Choroid plexus epithelial cell (primary cell): ENCODE data around the gene DYSF.

ENCODE experiments used
- DNase-seq: peaks from one replicate; pipeline ENCODE4 v3.0.0-alpha.2; 2010; ENCODE audit warnings: low read depth
- H3K4me3 ChIP-seq: 2 replicates; pipeline ENCODE4 v1.5.1; 2011; ENCODE audit warnings: low read depth, mild to moderate bottlenecking, control low read depth, low read length, moderate library complexity
- TF ChIP-seq, protein P1 (sequence below): conservative IDR thresholded peaks from 2 replicates; pipeline ENCODE4 v1.5.1; 2011; ENCODE audit warnings: low read depth, mild to moderate bottlenecking, control low read depth, inconsistent platforms, low read length, moderate library complexity

Gene DYSF

DNA sequence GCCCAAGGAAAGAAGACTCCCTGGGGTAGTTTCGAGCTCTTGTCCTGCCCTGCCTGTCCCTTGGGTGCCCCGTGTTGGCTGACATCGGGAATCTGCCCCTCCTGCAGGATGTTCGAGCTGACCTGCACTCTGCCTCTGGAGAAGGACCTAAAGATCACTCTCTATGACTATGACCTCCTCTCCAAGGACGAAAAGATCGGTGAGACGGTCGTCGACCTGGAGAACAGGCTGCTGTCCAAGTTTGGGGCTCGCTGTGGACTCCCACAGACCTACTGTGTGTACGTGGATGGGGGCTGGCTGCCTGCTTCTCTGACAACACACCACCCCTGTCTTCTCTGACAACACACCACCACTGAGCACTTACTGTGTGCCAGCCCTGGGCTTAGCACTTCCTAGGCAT is 210.8 kb downstream of the DYSF start:
- no peak overlapping the region for H3K4me3 ChIP-seq
- no peak for DNase-seq
- TF ChIP-seq, protein P1, sequence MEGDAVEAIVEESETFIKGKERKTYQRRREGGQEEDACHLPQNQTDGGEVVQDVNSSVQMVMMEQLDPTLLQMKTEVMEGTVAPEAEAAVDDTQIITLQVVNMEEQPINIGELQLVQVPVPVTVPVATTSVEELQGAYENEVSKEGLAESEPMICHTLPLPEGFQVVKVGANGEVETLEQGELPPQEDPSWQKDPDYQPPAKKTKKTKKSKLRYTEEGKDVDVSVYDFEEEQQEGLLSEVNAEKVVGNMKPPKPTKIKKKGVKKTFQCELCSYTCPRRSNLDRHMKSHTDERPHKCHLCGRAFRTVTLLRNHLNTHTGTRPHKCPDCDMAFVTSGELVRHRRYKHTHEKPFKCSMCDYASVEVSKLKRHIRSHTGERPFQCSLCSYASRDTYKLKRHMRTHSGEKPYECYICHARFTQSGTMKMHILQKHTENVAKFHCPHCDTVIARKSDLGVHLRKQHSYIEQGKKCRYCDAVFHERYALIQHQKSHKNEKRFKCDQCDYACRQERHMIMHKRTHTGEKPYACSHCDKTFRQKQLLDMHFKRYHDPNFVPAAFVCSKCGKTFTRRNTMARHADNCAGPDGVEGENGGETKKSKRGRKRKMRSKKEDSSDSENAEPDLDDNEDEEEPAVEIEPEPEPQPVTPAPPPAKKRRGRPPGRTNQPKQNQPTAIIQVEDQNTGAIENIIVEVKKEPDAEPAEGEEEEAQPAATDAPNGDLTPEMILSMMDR, result no peak

DNA sequence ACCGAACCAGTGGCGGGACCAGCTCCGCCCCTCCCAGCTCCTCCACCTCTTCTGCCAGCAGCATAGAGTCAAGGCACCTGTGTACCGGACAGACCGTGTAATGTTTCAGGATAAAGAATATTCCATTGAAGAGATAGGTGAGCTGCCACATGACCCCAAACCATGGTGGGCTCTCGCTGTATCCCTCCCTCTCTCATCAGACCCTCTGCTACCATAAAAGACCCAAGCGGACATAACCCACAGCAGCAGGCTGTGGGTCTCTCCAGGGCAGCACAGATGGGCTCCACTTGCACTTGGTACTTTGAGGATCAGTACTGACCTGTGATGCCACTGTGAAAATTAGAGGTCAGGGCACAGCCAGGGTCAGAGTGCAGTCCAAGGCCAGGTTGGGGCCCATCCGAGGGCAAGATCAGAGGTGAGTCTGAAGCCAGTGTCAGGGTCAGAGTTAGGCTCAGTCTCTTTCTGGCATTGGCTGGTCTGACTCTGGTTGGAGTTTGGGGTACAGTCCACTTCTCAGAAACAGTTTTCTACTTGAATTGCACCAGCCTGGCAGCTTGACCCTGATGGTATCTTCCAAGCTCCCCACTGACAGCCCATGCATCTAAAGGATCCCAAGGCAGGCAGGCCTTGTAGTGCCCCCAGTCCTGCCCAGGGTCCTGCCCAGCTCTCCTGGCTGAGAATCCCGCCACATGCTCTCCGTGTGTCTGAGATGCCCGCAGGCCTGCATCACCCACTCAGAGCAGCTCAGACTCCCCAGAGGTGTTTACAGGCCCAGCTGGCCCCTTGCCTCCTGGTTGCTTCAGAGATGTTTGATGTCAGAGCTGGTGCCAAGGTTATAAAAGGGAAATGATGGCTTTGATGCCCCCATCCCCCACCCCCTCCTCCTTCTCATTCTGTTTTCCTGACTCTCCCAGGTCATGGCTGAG is 212.1 kb downstream of the DYSF start:
- no peak overlapping the region for H3K4me3 ChIP-seq
- TF ChIP-seq, protein P1, result no peak
- no peak for DNase-seq

DNA sequence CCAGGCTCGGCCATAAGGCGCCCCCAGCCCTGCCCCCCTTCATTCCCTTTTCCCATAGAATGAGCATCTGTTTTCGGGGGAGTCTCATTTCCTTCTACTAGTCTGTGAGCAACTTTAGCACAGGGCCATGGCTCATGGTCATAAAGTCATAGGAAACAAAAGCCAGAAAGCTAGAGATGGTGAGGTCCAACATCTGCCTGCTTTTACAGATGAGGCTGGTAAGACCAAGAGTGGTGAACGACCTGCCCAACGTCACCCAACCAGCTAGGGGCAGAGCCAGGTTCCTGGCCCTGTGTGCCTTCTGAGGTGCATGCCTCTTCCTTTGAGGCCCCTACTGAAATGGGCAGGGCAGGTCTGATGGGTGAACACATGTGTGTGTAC is 212.7 kb downstream of the DYSF start:
- no peak overlapping the region for H3K4me3 ChIP-seq
- TF ChIP-seq, protein P1, result no peak
- DNase-seq, result no peak

DNA sequence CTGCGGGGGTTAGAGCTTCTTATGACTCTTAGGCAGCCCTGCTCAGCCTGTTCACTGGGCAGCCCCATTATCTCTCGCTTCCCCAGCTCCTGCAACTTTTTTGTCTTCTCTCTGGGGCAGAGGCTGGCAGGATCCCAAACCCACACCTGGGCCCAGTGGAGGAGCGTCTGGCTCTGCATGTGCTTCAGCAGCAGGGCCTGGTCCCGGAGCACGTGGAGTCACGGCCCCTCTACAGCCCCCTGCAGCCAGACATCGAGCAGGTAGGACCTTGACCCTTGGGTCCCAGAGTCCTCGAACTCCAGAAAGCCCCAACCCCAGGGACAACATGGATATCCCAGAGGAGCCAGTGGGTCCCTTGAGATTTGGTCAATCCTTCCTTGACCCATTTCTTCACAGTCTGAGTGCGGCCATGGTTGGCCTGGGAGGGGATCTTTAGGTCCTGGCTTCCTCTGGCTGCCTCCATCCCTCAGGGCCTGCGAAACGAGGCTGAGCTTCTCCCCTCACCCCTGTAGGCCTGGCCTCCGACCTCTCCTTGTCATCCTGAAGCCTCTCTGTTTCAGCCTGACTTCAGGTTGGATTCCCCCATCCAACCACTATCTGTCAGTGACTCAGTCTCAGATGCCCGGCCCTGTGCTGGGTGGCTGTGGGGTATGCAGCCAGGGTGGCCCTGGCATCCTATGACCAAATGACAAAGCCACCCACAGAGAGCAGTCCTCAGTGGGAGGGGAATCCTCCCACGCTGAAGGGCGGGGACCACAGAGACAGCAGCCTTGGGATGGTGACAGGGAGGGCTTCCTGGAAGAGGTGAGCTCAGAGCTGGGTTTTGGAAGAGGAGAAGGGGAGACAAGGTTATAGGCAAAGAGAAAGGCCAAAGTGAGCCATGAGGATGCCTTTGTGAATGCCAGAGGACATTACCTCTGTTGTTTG is 214.2 kb downstream of the DYSF start:
- H3K4me3 ChIP-seq, result no peak overlapping the region
- TF ChIP-seq, protein P1, result no peak
- DNase-seq, result no peak

DNA sequence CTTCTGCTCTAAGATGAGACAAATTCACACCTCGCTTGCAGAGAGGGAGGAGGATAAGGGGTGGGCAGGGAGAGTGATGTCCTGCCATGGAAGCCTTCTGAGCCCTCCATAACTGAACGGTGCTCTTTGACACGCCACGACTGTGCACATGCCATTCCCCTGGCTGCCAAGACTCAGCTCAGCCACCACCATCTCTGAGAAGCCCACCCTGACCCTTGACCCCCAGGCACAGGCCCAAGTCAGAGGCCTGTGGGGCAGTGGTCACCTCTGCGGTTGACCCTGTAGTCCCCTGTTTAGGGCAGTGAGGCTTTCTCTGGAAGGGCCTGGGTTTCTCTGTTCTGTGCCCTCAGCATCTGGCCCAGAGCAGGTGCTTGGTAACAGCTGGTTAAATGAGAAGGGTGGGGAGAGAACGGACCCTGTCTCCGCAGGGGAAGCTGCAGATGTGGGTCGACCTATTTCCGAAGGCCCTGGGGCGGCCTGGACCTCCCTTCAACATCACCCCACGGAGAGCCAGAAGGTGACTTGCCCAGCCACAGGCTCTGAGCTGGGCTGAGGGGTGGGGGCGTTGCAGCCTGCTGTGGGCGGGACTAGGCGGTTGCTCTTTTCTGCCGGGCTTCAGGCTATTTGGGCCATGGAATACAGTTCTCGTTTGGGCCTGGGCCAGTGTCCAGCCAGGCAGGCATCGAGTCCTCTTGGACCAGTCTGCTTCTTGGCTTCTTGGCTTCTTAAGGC is 215.1 kb downstream of the DYSF start:
- TF ChIP-seq, protein P1, result no peak
- no peak overlapping the region for H3K4me3 ChIP-seq
- no peak for DNase-seq

DNA sequence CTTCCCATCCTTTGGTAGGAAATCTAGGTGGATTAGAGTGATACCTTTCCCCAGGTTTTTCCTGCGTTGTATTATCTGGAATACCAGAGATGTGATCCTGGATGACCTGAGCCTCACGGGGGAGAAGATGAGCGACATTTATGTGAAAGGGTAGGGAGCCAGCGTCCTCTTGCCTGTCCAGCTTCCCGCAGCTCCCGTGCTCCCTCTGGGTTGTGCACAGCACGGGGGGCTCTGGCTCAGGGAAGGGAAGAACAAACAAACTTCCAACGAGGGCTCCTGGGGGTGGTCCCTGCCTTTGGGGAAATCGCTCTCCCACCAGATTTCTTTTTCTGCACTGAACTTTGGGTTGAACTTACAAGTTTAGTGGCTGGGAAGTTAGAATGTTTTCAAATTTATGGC is 215.7 kb downstream of the DYSF start:
- TF ChIP-seq, protein P1, result no peak
- DNase-seq, result no peak
- no peak overlapping the region for H3K4me3 ChIP-seq
